Measurements from ENCODE around the gene LMF1. TPM values are rescaled to one million over a fixed set of nuclear protein-coding genes. Genes with fewer than 3 reads are reported as not detected.

LMF1 gene
- total RNA-seq, 1 donor from 2014 or later, result 24.6 TPM

DNA sequence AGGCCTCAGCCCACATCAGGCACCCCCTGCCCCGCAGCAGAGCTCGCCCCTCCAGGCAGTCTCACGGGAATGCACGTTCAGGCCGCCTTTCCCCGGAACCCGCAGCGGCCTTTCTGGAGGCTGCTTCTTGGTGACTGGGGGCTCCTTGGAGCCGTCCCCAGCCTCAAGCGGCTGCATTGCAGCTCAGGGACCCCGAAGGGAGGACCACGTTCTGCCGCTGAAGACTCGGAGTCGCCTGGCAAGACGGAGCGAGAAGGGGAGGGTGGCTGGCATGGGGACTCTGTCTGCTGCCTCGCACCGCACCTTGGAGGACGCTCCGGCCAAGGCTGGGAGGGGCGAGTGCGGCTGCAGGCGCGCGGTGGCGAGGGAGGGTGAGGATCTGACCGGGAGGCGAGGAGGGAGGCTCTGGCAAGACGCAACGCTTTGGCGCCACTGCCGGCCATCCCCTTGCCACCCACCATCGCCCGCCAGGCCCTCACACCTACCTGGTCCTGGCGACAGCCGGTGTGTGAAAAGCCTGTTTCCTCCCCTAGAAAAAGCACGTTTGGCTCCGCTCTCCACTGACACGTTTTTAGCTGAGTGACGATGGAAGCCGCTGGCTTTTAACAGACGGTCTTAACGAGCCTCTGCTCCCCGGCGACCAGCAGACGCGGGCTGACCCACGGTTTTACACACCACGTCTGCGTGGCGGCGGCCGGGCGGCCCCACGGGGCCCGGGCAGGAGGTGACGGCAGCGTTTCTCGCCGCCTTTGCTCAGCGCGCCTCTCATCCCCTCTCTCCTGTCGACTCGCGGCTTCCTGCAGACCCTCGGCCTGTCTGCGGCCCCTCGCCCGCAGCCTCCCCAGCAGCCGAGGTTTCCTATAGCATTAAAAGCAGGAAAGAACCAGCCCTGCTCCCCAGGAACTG, 153.5 kb downstream of the LMF1 start:
- no peak overlapping the region for H3K27ac Mint-ChIP-seq (ENCODE audit: unreplicated experiment)
- no peaks in the 10 kb centered on the region for H3K9me3 Mint-ChIP-seq (ENCODE audit: unreplicated experiment)
- DNase-seq (ENCODE audit: extremely low spot score, unreplicated experiment), result no peak
- H3K27me3 Mint-ChIP-seq (ENCODE audit: unreplicated experiment), result peaks cover 2% of the 10 kb centered on the region
- no peak overlapping the region for H3K4me3 Mint-ChIP-seq (ENCODE audit: unreplicated experiment)
- H3K36me3 Mint-ChIP-seq (ENCODE audit: unreplicated experiment), result no peaks in the 10 kb centered on the region
- H3K4me1 Mint-ChIP-seq (ENCODE audit: unreplicated experiment), result peaks cover 5% of the 10 kb centered on the region
- TF ChIP-seq, protein P1, sequence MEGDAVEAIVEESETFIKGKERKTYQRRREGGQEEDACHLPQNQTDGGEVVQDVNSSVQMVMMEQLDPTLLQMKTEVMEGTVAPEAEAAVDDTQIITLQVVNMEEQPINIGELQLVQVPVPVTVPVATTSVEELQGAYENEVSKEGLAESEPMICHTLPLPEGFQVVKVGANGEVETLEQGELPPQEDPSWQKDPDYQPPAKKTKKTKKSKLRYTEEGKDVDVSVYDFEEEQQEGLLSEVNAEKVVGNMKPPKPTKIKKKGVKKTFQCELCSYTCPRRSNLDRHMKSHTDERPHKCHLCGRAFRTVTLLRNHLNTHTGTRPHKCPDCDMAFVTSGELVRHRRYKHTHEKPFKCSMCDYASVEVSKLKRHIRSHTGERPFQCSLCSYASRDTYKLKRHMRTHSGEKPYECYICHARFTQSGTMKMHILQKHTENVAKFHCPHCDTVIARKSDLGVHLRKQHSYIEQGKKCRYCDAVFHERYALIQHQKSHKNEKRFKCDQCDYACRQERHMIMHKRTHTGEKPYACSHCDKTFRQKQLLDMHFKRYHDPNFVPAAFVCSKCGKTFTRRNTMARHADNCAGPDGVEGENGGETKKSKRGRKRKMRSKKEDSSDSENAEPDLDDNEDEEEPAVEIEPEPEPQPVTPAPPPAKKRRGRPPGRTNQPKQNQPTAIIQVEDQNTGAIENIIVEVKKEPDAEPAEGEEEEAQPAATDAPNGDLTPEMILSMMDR (IDR thresholded peaks at IDR 0.05), result no peak

DNA sequence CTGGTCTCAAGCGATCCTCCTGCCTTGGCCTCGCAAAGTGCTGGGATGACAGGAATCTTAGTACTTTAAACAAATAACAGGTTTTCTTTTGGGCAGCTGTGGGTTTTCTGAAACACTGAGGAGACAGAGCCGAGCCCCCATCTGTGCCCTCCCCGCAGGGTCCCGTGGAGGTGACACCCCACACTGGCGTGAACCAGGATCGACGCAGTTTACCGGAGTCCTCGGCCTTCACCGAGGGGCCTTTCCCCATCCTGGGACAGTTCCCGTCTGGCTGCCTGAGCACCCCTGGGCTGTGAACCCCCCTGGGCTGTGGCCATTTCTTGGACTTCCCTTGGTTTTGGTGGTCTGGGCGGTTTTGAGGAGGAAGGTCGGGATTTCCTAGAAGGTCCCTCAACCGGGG, 154.9 kb downstream of the LMF1 start:
- no peaks in the 10 kb centered on the region for H3K9me3 Mint-ChIP-seq (ENCODE audit: unreplicated experiment)
- peaks cover 5% of the 10 kb centered on the region for H3K4me1 Mint-ChIP-seq (ENCODE audit: unreplicated experiment)
- H3K27me3 Mint-ChIP-seq (ENCODE audit: unreplicated experiment), result peaks cover 3% of the 10 kb centered on the region
- no peak overlapping the region for H3K27ac Mint-ChIP-seq (ENCODE audit: unreplicated experiment)
- TF ChIP-seq, protein P1 (IDR thresholded peaks at IDR 0.05), result no peak
- no peaks in the 10 kb centered on the region for H3K36me3 Mint-ChIP-seq (ENCODE audit: unreplicated experiment)
- H3K4me3 Mint-ChIP-seq (ENCODE audit: unreplicated experiment), result no peak overlapping the region
- DNase-seq (ENCODE audit: extremely low spot score, unreplicated experiment), result no peak

DNA sequence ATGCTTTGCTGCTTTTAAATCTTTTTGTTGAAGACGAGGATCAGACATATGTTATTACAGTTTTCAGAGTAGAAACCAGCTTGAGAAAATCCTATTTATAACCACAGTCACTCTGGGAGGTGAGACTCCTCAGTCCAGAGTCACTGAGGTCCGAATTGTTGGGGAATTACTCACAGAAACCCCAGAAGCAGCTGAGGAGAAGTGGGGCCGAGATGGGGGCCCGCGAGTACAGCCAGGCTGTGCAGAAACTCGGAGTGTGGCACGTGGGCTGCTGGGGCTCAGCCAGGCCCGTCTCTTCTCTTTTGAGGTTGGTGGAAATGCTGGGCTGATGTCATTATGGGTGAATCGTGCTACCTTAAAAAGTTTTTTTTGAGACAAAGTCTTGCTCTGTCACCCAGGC, 155.8 kb downstream of the LMF1 start:
- DNase-seq (ENCODE audit: extremely low spot score, unreplicated experiment), result no peak
- Mint-ChIP-seq H3K4me1 (ENCODE audit: unreplicated experiment) (peaks cover 5% of the 10 kb centered on the region), H3K36me3 (ENCODE audit: unreplicated experiment) (no peaks in the 10 kb centered on the region), H3K27ac (ENCODE audit: unreplicated experiment) (no peak overlapping the region), H3K27me3 (ENCODE audit: unreplicated experiment) (peaks cover 3% of the 10 kb centered on the region), H3K4me3 (ENCODE audit: unreplicated experiment) (no peak overlapping the region), H3K9me3 (ENCODE audit: unreplicated experiment) (no peaks in the 10 kb centered on the region)
- TF ChIP-seq, protein P1 (IDR thresholded peaks at IDR 0.05), result no peak

DNA sequence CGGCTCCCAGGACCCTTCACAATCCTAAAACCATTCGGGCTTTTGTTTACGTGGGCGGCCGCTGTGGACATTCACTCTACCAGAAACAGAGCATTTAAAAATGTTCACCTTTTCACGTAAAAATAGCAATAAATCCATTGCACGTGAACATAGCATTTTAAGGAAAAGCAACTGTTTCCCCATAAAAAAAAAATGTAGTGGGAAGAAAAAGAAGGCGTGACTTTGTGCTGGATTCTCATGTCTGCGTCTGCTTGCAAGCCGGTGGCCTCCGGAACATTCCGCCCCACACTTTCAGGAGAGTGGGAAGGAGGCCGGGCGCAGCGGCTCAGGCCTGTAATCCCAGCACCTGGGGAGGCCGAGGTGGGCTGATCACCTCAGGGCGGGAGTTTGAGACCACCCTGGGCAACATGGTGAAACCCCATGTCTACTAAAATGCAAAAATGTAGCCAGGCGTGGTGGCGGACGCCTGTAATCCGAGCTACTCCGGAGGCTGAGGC, 156.8 kb downstream of the LMF1 start:
- no peak overlapping the region for H3K4me3 Mint-ChIP-seq (ENCODE audit: unreplicated experiment)
- H3K27ac Mint-ChIP-seq (ENCODE audit: unreplicated experiment), result no peak overlapping the region
- H3K9me3 Mint-ChIP-seq (ENCODE audit: unreplicated experiment), result no peaks in the 10 kb centered on the region
- no peak for DNase-seq (ENCODE audit: extremely low spot score, unreplicated experiment)
- H3K4me1 Mint-ChIP-seq (ENCODE audit: unreplicated experiment), result peaks cover 5% of the 10 kb centered on the region
- H3K36me3 Mint-ChIP-seq (ENCODE audit: unreplicated experiment), result no peaks in the 10 kb centered on the region
- TF ChIP-seq, protein P1 (IDR thresholded peaks at IDR 0.05), result peak; percentile 2
- H3K27me3 Mint-ChIP-seq (ENCODE audit: unreplicated experiment), result peaks cover 3% of the 10 kb centered on the region

DNA sequence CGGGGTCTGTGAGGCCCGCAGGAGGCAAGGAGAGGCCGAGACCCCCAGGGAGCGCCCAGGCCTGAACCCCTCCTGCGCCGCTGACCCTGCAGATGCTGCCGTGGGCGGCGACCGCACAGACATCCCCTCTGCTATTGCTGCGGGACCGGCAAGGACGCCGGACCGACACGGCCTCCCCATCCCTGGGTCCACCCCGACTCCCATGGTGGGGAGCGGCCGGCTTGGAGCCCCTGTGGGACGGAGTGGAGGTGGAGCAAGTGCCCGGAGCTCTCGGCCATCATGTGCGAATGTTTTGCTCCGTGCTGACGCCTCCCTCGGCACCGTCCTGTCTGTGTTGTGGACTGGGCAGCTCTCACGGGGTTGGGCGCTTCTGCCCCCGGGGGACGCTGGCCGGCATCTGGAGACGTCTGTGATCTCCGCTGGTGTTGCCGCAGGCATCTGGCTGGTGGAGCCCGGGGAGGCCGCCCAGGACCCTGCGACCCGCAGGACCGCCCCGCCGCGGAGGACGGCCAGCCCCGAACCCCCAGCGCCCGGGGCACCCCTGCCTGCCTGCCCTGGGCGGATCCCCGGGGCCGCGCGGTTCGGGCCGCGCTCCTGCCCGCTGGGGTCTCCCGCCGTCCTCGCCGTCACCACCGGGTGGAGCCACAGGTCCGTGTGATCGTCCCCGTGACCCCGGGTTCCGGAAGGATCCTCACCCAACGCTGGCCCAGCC, 157.4 kb downstream of the LMF1 start:
- no peak overlapping the region for H3K4me3 Mint-ChIP-seq (ENCODE audit: unreplicated experiment)

More for the DNA sequence above, 157.4 kb downstream of the LMF1 start:
- Mint-ChIP-seq H3K36me3 (ENCODE audit: unreplicated experiment) (no peaks in the 10 kb centered on the region), H3K9me3 (ENCODE audit: unreplicated experiment) (no peaks in the 10 kb centered on the region), H3K4me1 (ENCODE audit: unreplicated experiment) (peaks cover 5% of the 10 kb centered on the region), H3K27ac (ENCODE audit: unreplicated experiment) (no peak overlapping the region), H3K27me3 (ENCODE audit: unreplicated experiment) (peaks cover 3% of the 10 kb centered on the region)
- no peak for DNase-seq (ENCODE audit: extremely low spot score, unreplicated experiment)
- TF ChIP-seq, protein P1 (IDR thresholded peaks at IDR 0.05), result peak; percentile 69

All from osteocyte (in vitro differentiated cells).